Ecto neural progenitor cell (in vitro differentiated cells): ENCODE data around the gene CYP2U1.
A peak's percentile ranks its signal among the peaks of the same experiment; 100 is the strongest.

Experiments used
- DNase-seq: peaks from one replicate; pipeline ENCODE4 v3.0.0-alpha.2; 2018; ENCODE audit warnings: low spot score

Gene CYP2U1

DNA sequence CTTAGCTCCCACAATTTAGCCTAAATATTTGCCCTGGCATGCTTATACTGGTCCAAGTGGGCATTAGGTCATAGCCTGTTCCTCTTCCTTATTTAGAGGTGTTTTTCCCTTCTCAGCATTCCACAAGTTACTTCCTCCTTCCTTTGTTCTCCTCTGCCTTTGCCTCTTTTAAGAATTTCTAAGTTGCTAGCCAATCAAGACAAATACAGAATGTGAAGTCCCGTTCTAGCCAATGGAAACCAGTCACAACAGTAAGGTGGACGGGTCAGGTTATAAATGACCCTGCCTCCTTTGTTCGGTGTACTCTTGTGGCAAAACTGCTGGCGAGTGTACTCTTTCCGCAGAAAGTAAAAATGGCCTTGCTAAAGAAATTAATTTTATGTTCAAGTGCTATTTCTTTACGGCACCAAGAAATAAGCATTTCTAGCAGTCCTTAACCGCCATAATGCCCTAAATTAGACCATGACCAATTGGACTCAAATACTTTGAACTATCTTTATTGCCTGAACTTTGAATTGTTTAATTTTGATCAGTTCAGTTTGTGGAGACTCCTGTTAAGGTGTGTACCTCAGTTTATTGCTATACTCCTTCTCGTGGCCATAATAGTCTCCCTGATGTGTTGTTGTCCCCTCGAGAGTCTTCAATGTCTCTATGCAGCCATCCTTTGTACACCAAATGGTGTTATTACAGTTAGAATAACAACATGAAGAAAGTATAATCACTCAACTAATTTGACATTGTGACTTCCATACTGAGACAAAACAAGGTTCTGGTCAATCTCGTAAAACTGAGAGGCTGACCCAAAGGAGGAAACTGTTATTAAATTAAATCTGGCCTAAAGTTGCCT lies 56.8 kb downstream of the CYP2U1 start:
- no peak for DNase-seq

DNA sequence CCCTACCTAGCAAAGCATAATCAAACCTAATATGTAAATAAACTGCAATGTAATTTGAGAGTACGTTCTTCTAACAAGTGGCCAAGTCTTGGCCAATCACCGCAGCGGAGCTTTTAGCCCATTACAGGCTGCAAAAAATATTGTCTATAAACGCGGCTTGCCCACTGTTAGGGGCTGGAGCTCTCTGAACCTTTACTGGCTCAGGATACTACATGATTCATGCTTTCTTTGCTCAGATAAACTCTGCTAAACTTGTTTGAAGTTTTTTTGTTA lies 57.4 kb downstream of the CYP2U1 start:
- no peak for DNase-seq

DNA sequence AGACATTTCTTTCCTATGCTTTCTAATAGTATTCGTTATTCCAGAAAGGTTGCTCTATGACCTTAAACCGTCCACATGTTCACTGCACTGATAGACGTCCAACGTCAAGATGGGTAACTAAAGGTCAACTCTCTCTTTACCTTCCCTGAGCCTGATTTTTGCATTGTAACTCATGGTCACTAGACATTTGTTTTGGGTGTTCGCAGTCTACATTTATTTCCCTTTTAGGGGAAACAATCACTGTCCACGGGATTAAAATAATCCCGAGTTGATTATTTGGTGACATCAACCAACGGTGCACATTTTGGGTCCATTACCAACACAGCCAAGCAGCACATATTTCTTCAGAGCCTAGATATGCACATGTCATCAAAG lies 57.8 kb downstream of the CYP2U1 start:
- DNase-seq: no peak

GRCh38 chr4:107989537-107990386 lies 58.4 kb downstream of the CYP2U1 start, which contains the start of gene HADH:
HADH (plus strand) TSS chr4:107989889; CDS start chr4:107989933, 44 bp downstream.
- DNase-seq: peak; percentile 93

- no peak for DNase-seq
These were observed 60.7 kb downstream of the CYP2U1 start for GRCh38 chr4:107991945-107992630.

GRCh38 chr4:107993969-107994368 lies 62.6 kb downstream of the CYP2U1 start:
- no peak for DNase-seq

DNA sequence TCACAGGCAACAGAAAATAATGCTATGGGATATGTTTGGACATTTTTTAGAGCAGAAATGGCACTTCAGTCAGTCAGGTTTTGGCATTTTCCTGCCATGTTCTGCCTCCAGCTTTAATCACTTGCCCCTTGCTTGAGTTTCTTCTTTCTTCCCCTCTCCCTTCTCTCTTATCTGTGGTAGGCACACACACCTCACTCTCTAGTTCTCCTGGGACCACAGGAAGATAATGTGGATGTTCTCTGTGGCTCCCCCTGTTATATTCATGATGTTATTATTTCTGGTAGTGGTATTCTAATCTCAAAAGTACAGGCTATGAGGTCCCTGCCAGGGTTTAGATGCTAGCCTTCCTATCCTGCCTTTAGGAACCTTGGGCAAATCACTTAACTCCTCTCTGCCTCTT lies 63.5 kb downstream of the CYP2U1 start:
- DNase-seq: no peak

- no peak for DNase-seq
These were observed 65.8 kb downstream of the CYP2U1 start for GRCh38 chr4:107996949-107997788.

DNA sequence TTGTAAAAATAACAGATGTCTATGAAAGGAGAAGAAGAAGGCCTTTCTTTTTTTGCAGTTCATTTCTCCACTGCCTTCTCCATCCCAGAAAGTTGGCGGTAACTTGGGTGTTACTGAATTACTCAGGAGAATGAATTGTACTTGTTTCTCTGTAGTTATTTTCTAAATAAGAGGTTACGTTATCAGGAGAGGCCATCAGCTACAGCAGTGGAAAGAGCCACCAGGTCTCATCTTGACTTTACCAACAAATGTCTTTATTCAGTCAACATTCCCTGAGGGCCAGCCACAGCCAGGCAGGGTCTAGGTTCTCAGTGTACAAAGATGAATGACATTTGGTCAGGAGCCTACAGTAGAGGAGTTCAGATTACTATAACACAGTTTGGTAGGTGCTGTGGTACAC lies 66.4 kb downstream of the CYP2U1 start:
- no peak for DNase-seq

DNA sequence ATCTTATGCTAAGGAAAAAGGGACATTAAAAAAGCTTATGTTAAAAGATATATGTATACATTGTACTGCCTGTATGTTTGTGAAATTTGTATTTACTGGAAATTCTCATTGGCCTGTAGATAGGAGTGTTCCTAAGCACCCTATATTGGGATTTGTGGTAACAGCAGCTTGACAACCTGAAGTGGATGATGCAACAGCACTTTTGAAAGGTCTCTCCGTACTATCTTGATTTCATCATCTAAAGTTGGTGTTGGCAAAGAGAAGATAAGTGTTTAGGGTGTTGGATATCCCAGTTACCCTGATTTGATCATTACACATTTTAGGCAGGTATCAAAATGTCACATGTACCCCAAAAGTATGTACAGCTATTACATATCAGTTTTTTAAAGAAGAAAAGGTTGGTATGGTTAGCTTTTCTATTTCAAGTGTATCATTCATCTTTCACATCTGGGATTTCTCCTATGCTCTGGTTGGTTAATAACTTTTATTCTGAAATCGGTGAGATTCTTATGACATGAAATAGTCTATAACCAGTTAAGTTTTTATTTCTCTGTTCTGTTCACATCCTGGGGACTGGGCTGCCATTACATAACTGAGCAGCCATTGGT lies 68.7 kb downstream of the CYP2U1 start:
- no peak for DNase-seq

DNA sequence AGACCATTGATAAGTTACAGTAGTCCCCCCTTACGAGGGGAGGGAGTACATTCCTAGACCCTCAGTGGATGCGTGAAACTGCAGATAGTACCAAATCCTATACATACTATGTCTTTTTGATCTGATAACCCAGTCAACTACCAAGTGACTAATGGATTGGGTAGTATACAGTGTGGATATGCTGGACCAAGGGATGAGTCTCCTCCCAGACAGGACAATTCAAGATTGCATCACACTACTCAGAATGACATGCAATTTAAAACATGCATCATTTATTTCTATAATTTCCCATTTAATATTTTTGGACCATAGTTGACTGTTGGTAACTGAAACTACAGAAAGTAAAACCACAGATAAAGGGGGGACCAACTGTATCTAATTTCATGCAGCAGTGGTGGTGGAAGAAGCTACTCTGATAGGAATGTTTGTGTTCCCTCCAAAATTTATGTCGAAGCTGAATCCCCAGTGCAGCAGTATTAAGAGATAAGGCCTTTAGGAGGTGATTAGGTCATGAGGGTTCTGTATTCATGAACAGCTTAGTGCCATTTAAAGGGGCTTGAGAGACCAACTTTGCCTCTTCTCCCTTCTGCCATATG lies 70.3 kb downstream of the CYP2U1 start:
- DNase-seq: no peak
